HEK293T (cell line): ENCODE results near the gene CYP51A1.

Source experiments
- BHLHE40 ChIP-seq: fragments of 450-650 bp; IDR thresholded peaks from 2 replicates; pipeline ENCODE4 v1.6.1; 2016; ENCODE audit warnings: mild to moderate bottlenecking, moderate library complexity, borderline replicate concordance
- ELF4 ChIP-seq: fragments of 450-650 bp; IDR thresholded peaks from 2 replicates; pipeline ENCODE4 v1.6.1; 2017; ENCODE audit warnings: antibody characterized with exemption
- FOXK2 ChIP-seq: fragments of 450-650 bp; IDR thresholded peaks from 2 replicates; pipeline ENCODE4 v1.6.1; 2016; ENCODE audit warnings: mild to moderate bottlenecking
- L3MBTL2 ChIP-seq: fragments of 450-650 bp; conservative IDR thresholded peaks from 2 replicates; pipeline ENCODE4 v1.6.1; 2016; ENCODE audit warnings: mild to moderate bottlenecking
- PKNOX1 ChIP-seq: fragments of 450-650 bp; IDR thresholded peaks from 2 replicates; pipeline ENCODE4 v1.6.1; 2016
- SP1 ChIP-seq: fragments of 450-650 bp; IDR thresholded peaks from 2 replicates; pipeline ENCODE4 v1.6.1; 2017
- ZNF384 ChIP-seq: fragments of 450-650 bp; IDR thresholded peaks from 2 replicates; pipeline ENCODE4 v1.6.1; 2016

- TF ChIP-seq ZNF384: no peak
- TF ChIP-seq SP1: no peak
- no peak for TF ChIP-seq BHLHE40
- TF ChIP-seq PKNOX1: no peak
- no peak for TF ChIP-seq FOXK2
- no peak; the same call in 1 of the 2 replicates for TF ChIP-seq L3MBTL2
- no peak for TF ChIP-seq ELF4
Observed at GRCh38 chr7:92178928-92179924, 44.9 kb upstream of the CYP51A1 start, which contains the start of gene LRRD1.
